Tibial nerve (tissue), 4 donors: ENCODE results near the gene AP2A2. TPM values are rescaled to one million over a fixed set of nuclear protein-coding genes. Genes with fewer than 3 reads are reported as not detected.

Source experiments
- DNase-seq, 2 donors: peaks; one replicate each; pipeline ENCODE4 v3.0.0-alpha.2; 2019; ENCODE audit warnings: low spot score in 2 of 2
- H3K27ac ChIP-seq, 4 donors: fragments of 200-600 bp; sonication (generic) in 3 of 4; one replicate each; pipeline ENCODE4 v1.5.1; 2017 to 2019; ENCODE audit warnings: mild to moderate bottlenecking in 1 of 4
- H3K27me3 ChIP-seq, 2 donors: fragments of 200-600 bp; sonication (generic) in 1 of 2; one replicate each; pipeline versions ENCODE4 v1.5.1 to v1.6.0; 2017 to 2019
- H3K36me3 ChIP-seq, 3 donors: fragments of 200-600 bp; sonication (generic); one replicate each; pipeline ENCODE4 v1.5.1; 2018 to 2019
- H3K4me1 ChIP-seq, 4 donors: fragments of 200-600 bp; sonication (generic) in 3 of 4; one replicate each; pipeline ENCODE4 v1.5.1; 2017 to 2019
- H3K4me3 ChIP-seq, 4 donors: fragments of 200-600 bp; sonication (generic) in 3 of 4; one replicate each; pipeline ENCODE4 v1.5.1; 2017 to 2019; ENCODE audit warnings: mild to moderate bottlenecking in 1 of 4, moderate library complexity in 1 of 4
- H3K9me3 ChIP-seq, 4 donors: fragments of 200-600 bp; sonication (generic) in 3 of 4; one replicate each; pipeline ENCODE4 v1.5.1; 2017 to 2019
- EP300 ChIP-seq, 2 donors: sonication (generic); formaldehyde crosslinking; IDR thresholded peaks; one replicate each; pipeline ENCODE4 v1.6.1; 2017; ENCODE audit warnings: antibody characterized with exemption in 2 of 2, mild to moderate bottlenecking in 1 of 2
- POLR2A ChIP-seq, 2 donors: fragments of 450-650 bp; IDR thresholded peaks; one replicate each; pipeline ENCODE4 v1.6.1; 2017; ENCODE audit warnings: antibody characterized with exemption in 2 of 2, mild to moderate bottlenecking in 2 of 2, moderate library complexity in 2 of 2
- WGBS, 2 donors: methylation state at CpG; one replicate each; pipeline ENCODE4 v1.1.5; 2018; 5-methylcytosine and 5-hydroxymethylcytosine counted together
- total RNA-seq, 4 donors: library from RNA; depleted of rRNA; stranded (reverse); fragments of >200 nt; gene quantifications; one replicate each; pipeline ENCODE4 v1.1.0, GENCODE V29; 2016
- TF ChIP-seq, protein P1 (sequence below), 5 experiments: fragments of 200-600 bp in 3 of 5; fragments of 450-650 bp in 2 of 5; sonication (generic) in 3 of 5; IDR thresholded peaks; one replicate each; pipeline ENCODE4 v1.5.1; 2016 to 2019; ENCODE audit warnings: antibody characterized with exemption in 5 of 5, mild to moderate bottlenecking in 3 of 5, moderate library complexity in 2 of 5

AP2A2 gene
- total RNA-seq, 4 donors from 2014 or later: 70.8 to 136 (median 90.3) TPM

DNA sequence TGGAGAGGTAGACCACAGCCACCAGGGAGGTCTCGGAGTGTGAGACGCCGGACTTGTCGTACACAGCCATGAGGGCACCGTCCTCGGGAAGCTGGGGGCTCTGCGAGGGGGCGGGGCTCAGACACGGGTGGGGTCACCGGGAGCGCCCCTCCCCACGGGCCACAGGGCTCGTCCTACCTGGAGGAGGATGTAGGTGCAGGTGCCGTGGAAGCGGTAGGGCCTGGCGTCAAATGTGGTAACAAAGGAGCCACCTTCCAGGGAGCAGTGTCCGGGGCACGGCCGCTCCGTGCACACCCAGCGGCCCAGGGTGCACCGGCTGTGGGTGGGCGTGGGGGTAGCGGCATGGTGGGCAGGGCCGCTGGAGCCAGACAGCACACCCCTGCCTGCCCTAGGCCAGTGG is 103.4 kb downstream of the AP2A2 start:
- H3K36me3 ChIP-seq: peaks cover 0 to 24% (median 0%) of the 10 kb centered on the region in 3 donors
- H3K27me3 ChIP-seq: no peaks in the 10 kb centered on the region
- no peak for DNase-seq
- no peak for TF ChIP-seq POLR2A (IDR thresholded peaks at IDR 0.05)
- no peak for TF ChIP-seq EP300 (IDR thresholded peaks at IDR 0.05)
- TF ChIP-seq, protein P1, sequence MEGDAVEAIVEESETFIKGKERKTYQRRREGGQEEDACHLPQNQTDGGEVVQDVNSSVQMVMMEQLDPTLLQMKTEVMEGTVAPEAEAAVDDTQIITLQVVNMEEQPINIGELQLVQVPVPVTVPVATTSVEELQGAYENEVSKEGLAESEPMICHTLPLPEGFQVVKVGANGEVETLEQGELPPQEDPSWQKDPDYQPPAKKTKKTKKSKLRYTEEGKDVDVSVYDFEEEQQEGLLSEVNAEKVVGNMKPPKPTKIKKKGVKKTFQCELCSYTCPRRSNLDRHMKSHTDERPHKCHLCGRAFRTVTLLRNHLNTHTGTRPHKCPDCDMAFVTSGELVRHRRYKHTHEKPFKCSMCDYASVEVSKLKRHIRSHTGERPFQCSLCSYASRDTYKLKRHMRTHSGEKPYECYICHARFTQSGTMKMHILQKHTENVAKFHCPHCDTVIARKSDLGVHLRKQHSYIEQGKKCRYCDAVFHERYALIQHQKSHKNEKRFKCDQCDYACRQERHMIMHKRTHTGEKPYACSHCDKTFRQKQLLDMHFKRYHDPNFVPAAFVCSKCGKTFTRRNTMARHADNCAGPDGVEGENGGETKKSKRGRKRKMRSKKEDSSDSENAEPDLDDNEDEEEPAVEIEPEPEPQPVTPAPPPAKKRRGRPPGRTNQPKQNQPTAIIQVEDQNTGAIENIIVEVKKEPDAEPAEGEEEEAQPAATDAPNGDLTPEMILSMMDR (IDR thresholded peaks at IDR 0.05): no peak
- H3K9me3 ChIP-seq: no peaks in the 10 kb centered on the region
- 72% methylated on average over 20 to 24 of the region's 25 CpGs for WGBS, 2 donors
- no peaks in the 10 kb centered on the region for H3K4me1 ChIP-seq
- H3K4me3 ChIP-seq: no peak overlapping the region
- no peak overlapping the region for H3K27ac ChIP-seq

- TF ChIP-seq EP300 (IDR thresholded peaks at IDR 0.05): no peak
- TF ChIP-seq POLR2A (IDR thresholded peaks at IDR 0.05): no peak
- TF ChIP-seq, protein P1 (IDR thresholded peaks at IDR 0.05): no peak
- H3K27ac ChIP-seq: no peak overlapping the region
- H3K36me3 ChIP-seq: peaks cover 0 to 18% (median 0%) of the 10 kb centered on the region in 3 donors
- no peaks in the 10 kb centered on the region for H3K4me1 ChIP-seq
- no peaks in the 10 kb centered on the region for H3K9me3 ChIP-seq
- no peak overlapping the region for H3K4me3 ChIP-seq
- H3K27me3 ChIP-seq: no peaks in the 10 kb centered on the region
- DNase-seq: no peak
- 39 to 50% methylated on average over 12 of the region's 16 CpGs for WGBS, 2 donors
Measured at GRCh38 chr11:1029654-1030053, 104.0 kb downstream of the AP2A2 start.

- Histone ChIP-seq H3K36me3 (peaks cover 0 to 14% (median 0%) of the 10 kb centered on the region in 3 donors), H3K4me3 (no peak overlapping the region), H3K27ac (no peak overlapping the region), H3K4me1 (no peaks in the 10 kb centered on the region), H3K27me3 (no peaks in the 10 kb centered on the region), H3K9me3 (no peaks in the 10 kb centered on the region)
- WGBS, 2 donors: 69 to 76% methylated on average over 7 to 16 of the region's 16 CpGs
- no peak for DNase-seq
- TF ChIP-seq, protein P1 (IDR thresholded peaks at IDR 0.05): no peak
- no peak for TF ChIP-seq EP300 (IDR thresholded peaks at IDR 0.05)
- no peak for TF ChIP-seq POLR2A (IDR thresholded peaks at IDR 0.05)
Measured at GRCh38 chr11:1030086-1030485, 104.4 kb downstream of the AP2A2 start.

DNA sequence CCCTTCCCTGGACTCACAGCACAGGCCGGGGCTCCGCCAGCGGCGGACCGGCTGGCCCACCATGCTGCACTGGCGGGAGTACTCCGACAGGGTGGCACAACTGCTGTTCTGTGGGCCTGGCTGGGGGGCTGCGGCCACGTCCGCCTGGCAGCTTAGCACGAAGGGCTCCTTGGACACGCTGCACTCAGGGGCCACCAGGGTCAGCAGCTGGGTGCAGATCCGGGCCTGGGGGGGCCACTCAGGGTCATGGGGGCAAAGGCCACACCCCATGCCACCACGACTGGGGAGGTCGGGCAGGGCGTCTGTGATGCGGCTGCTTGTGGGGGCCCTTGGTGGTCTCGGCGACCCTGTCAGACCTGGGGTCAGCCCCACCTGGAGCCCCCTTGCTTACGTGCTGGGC is 104.9 kb downstream of the AP2A2 start:
- DNase-seq: no peak
- TF ChIP-seq POLR2A (IDR thresholded peaks at IDR 0.05) (no peak), EP300 (IDR thresholded peaks at IDR 0.05) (no peak)
- TF ChIP-seq, protein P1 (IDR thresholded peaks at IDR 0.05): no peak
- 48 to 58% methylated on average over 4 to 14 of the region's 20 CpGs for WGBS, 2 donors

DNA sequence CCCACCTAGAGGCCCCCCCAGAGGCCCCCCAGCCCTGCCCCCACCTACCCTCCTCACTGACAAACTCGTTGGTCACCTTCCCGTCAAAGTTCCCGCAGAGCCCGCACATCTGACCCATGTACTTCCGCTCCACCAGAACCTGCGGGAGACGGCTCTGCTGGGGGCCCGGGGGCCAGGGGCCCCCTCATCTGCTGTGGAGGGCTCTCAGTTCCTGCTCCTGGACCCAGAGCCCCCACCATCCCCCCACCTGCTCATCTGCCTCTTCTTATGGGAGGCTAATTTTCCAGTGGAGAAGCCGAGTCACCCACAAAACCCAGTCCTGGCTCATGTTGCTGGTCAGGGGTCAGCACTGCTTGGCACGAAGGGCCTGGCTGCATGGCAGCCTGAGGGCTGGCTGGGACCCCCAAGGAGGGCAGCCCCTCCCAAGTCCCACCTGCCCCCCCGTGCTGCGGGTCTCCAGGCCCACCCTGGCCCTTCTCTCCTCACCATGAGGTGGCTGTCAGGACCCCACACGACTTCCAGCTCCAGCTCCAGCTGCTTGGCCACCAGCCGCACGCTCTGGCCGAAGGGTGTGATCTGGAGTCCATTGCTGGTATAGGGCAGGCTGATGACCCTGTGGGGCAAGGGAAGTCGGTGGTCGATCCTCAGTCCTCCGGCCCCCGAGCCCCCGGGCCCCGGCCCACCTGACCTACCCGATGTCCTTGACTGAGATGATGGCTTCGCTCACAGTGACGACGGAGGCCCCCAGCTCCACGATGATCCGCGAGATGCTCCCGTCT is 105.6 kb downstream of the AP2A2 start:
- Histone ChIP-seq H3K27ac (no peak overlapping the region), H3K27me3 (peaks cover 0 to 7% of the 10 kb centered on the region in 2 donors), H3K9me3 (no peaks in the 10 kb centered on the region), H3K4me1 (no peaks in the 10 kb centered on the region), H3K36me3 (peaks cover 0 to 6% (median 0%) of the 10 kb centered on the region in 3 donors), H3K4me3 (no peak overlapping the region)
- TF ChIP-seq, protein P1 (IDR thresholded peaks at IDR 0.05): no peak
- TF ChIP-seq POLR2A (IDR thresholded peaks at IDR 0.05): no peak
- TF ChIP-seq EP300 (IDR thresholded peaks at IDR 0.05): no peak
- no peak for DNase-seq
- WGBS, 2 donors: 80 to 84% methylated on average over 20 to 28 of the region's 30 CpGs

More for the DNA sequence above, 104.9 kb downstream of the AP2A2 start:
- Histone ChIP-seq H3K27me3 (peaks cover 0 to 1% of the 10 kb centered on the region in 2 donors), H3K4me1 (no peaks in the 10 kb centered on the region), H3K27ac (no peak overlapping the region), H3K9me3 (no peaks in the 10 kb centered on the region), H3K4me3 (no peak overlapping the region), H3K36me3 (peaks cover 0 to 13% (median 0%) of the 10 kb centered on the region in 3 donors)
